SIG-M5 treated with dmso at 0.1 percent for 504 hours (cell line): ENCODE data around the gene FRS3.

Source experiments
- DNase-seq: peaks from one replicate; lab custom pipeline; 2025; ENCODE audit not compliant: unreplicated experiment; lab: John Stamatoyannopoulos, UW

Gene FRS3

DNA sequence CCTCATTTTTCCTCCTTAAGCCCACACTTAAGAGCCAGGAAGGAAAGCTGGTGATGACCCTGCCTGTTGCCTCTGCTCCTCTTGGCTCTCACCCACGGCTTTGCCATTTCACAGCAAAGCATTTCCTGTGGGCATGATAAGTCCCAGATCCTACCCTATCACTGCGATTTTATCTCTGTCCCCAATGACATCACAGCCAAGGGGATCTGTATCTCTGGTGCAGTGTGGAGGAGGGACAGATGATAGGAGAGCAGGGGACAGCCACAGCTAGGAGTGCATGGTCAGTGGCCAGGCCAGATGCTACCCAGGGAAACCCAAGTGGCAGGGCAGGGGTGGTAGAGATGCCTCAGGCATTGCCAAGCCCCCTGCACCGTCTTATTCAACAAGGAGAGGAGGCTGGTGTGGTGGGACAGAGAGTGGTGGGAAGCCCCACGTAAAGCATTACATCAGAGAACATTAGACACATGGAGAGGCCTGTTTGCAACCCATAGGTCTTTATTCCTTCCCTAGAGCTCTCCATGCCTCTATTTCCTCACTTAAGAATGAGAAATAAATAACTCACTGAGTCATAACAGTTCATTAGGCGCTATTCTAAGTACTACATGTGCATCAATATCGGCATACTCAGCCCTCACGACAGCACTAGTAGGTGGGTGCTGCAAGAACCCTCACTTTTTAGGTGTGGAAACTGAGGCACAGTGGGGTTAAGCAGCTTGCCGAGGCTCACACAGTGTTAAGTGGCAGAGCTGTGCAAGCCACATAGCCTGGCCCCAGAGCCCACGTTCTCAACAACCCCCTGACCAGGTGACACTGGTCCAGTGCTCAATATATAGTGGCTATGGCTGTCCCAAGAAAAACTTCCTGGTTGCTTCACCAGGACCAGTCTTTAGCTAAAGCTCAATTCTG lies 48.9 kb downstream of the FRS3 start:
- no peak for DNase-seq

DNA sequence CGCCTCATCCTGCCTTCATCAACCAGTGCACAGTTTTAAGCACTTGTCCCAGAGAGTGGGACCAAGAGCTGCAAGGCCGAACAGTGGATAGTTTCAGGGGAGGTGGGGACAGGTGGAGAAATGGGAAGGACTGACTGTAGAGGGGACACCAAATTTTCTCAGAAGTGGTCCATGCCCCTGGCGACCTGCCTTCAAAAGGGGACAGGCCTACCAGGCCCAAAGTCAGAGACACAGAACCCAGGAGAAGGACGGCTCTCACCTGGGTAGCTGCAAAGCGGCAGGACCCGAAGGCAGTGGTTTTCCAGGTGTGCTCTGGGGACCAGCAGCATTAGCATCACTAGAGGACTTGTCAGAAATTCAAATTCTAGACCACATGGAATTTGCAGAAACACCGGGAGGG lies 50.1 kb downstream of the FRS3 start:
- DNase-seq: no peak

DNA sequence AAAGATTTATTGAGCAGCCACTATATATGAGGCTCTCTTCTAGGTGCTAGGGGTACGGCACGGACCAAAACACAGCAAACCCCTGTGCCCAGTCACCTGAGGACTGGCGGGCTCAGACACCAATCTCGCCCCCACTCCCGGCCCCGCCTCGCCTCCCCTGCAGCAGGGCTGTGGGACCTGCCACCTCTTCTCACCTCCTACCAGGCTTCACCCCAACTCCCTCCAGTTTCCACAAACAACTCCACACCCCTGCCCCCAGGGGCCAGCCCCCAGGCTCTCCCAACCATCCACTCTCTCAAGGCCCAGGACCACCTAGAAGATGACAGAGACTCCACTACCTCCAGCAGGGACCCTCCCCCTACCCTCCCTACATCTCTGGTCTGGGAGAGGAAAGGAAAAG lies 50.7 kb downstream of the FRS3 start:
- DNase-seq: no peak

DNA sequence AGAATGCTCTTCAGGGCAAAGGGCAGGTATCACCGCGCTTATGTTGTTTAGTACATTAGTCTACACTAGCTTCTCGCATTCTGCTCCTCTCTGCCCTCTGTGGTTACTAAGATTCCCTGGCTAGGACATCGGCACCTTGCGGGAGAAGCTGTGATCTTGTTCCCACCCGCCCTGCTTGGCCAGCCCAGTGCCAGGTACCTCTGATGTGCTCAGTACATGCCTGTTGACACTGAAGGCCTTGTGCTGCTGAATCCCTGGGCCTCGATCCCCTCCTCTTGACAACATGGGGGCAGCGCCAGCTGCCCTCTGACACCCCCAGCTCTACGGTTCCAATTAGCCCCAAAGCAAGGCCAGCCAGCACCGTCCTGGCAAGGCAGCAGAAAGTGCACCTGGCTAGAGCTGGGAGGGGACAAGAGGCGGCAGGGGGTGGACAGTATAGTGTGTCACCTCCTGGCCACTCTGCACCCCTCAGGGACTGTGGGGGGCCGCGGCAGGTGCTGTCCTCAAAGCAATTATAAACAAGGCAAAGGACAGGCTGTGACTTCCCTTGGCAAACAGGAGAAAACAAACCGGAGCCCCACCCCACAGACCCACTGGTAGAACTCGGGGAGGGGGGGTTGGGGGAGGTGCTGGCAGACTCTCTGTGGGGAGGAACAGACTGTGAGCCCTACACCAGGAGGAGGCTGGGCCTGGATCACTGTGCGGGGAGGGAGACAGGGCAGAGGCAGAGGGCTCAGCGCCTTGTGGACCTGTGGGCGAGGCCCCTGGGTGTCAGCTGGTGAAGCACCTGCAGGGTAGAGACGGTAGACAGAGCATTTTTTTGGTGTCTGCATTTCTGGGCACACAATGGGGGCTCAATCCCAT lies 51.4 kb downstream of the FRS3 start:
- DNase-seq: no peak

DNA sequence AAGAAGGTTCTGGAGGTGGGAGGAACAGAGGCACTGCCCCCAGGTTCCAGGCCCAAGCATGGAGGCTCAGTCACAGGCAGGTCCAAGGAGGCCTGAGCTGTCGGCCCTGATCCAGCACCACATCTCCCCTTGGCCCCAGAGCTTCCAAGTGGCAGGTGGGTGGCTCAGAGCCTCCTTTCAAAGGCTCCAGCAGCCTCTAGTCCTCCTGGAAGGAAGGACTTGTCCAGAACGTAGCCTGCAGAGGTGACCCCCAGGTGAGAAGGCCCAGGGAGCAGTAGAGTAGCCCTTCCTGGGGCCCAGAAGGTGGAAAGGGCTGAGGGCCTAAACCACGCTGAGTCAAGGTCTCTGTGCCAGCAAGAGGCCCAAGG lies 52.0 kb downstream of the FRS3 start:
- DNase-seq: no peak

DNA sequence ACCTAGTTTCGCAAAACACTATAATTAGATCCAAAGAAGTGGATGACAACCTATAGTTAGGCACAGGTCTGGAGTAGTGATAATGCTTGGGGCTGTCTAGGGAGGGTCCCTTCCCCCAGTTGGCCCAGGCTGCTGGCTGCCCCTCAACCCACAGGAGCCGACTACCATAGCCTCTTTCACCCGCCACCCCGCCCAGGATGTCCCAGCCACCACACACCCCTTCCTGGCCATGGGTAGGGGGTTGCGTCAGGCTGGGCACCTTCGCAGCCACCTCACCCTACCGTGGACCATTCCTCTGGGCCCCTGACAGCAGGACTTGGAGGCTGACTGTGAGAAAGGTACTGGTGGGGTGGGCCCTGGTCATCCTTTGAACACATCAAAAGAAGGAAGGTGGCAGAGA lies 52.8 kb downstream of the FRS3 start:
- DNase-seq: no peak

DNA sequence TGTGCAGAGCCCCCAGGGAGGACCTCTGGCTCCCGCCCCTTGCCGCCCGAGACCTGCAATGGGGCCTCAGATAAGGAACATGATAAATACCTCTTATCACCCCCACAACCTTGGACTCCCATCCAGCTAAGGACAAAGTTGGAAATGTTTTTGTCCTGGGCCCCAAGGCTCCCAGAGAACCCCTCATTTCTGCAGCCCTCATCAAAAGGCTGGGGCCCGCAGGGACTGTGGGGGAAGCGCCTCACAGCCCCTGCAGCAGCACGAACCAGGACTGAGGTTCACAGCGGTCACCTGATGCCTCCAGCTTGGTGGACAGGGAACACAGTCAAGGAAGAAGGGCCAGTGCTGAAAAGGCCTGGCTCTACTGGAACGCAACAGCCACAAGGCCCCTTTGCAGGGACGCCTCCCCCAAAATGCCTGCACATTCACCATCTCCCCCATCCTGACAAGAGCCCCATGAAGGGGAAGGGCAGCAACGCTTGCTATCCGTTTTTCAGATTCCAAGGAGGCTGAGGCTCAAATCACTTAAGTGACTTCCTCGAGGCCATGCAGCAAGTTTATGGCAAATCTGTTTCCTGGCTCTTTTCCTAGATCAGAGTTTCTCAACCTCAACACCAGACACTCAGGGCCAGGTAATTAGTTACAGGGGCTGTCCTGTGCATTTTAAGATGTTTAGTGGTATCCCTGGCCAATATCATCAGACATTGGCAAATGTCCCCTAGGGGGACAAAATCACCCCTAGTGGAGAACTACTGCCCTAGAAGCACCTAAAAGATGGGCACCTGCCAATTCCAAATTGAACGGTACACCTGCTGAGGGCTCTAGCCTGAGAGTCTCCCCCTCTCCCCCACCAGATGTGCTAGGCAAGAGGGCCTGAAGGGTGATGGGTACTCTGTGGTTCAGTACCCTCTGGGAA lies 54.9 kb downstream of the FRS3 start:
- DNase-seq: no peak

DNA sequence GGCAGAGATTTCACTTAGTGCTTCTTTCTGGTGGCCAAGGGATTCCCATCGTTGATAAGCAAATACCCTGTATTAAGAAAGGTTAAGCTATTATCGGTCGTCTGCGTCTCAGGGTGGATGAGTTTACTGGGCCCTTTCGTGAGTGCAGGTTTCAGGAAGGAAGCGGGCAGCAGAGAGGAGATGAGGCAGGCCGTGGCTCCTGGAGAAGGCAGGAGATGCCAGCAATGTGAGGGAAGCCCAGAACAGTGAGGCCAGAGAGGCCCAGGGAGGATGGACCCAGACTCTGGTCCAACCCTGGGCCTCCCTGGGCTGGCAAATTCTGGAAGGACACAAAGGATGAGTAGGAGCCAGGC lies 55.5 kb downstream of the FRS3 start:
- no peak for DNase-seq

DNA sequence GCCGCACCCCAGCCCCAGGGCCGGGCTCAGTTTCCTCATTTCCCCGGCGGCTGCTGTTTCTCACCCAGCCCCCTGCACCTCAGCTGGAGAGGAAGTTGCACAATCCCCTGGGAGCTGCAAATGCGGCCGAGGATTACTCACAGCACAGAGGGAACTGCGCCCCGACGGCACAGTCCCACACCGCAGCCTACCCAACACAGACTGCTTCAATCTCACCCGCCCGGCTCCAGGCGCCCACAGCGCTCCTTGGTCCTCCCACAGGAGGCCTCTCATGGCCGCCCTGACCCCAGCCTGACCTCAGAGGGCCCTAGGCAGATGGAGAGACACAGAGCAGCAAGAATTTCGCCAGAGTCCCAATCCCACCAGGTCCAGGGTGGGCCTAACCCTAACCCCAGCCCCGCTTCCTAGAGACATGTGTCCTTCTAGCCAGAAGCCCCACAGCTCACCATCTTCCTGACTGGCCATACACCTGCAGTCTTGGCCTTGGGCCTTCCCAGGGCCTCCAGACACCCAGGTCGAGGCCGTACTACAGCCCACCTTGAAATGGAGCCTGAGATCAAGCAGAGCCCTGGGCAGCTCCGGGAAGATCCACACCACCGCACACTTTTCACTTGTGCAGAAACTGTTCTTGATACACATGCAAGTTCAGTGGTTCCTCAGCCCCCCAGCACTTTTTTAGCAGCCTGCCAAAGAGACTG lies 56.0 kb downstream of the FRS3 start:
- DNase-seq: peak; percentile 92

DNA sequence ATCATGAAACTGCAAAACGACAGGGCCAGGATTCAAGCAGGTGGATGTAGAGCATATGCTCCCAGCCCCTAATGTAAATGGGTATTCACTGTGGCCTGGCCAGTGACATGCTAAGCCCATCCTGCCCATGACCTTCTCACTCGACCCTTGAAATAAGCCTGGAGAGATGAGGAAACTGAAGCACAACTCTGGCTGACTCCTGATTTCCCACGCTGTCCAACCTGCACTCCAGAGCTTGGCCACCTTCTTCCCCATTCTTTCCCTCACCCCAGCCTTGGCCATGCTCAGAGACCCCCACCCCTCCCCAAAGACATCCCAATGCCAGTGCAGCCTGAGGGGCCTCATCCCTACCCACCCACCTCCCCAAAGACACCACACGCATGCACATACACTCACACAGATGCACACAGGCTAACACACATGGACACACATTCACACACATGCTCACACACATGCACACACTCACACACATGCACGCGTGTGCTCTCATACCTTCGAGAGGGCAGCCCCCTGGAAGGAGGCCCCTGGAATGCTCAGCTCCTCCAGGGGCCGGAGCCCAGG lies 56.7 kb downstream of the FRS3 start:
- DNase-seq: no peak

DNA sequence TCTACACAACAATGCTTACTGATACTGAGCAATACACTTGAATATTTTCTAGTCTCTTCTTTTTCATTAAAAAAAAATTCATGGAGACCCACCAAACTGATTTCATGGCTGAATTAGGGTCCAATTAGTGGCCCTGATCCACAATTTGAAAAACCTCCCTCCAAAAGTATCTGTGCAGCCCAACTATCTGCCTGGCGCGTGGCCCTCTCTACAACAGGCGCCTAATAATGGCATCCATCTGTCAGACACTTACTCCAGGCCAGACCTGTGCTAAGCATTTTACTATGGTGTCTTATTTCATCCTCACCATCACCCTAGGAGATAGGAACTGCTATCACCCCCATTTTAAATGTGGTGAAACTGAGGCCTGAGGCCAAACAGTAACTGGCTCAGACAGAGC lies 58.3 kb downstream of the FRS3 start:
- DNase-seq: no peak

DNA sequence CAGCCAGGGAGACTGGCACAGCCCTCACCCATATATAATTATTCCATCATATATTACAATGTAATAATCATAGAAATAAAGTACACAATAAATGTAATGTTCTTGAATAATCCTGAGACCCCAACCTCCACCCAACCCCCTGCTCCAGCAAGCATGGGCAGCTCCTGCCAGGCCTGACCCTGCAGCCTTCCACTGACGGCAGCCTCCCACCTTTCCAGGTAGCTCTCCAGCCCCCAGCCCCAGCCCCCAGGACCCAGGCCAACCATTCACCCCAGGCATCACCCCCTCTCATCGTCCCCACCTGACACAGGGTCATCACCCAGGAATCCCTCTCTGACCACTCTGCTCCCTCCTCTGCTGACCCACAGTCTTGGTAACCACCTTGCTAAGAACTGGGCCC lies 58.9 kb downstream of the FRS3 start:
- DNase-seq: no peak

DNA sequence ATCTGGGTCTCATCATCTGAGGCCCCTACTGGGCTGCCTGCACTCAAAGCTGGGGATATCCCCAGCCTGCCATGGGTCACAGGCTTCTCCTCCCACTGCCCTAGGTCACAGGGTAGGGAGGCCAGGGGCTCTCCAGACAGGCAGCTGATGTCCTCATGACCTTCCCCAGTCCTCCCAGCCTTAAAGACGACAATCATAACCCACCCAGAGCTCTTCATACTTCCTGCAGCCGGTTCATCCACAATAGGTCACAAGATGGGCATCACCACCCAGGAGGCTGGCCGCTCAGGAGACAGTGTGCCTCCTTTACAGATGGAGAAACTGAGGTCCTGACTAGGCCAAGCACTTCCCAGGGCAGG lies 59.5 kb downstream of the FRS3 start:
- no peak for DNase-seq
